Measurements from ENCODE around the gene ACO1. TPM values are rescaled to one million over a fixed set of nuclear protein-coding genes. Genes with fewer than 3 reads are reported as not detected.
A peak's percentile ranks its signal among the peaks of the same experiment; 100 is the strongest.

Gene ACO1
- total RNA-seq, 1 experiment from 2014 or later: 29.6 TPM

- H3K27me3 Mint-ChIP-seq (ENCODE audit: unreplicated experiment): no peaks in the 10 kb centered on the region
- H3K4me1 Mint-ChIP-seq (ENCODE audit: low read depth, unreplicated experiment): peaks cover 34% of the 10 kb centered on the region
- H3K27ac Mint-ChIP-seq (ENCODE audit: unreplicated experiment): peak overlapping the region; percentile 58
- CTCF ChIA-PET: interaction anchor here (0.6 to 2.1 kb wide), 5 partner anchors 11 to 145 kb away, joined by 3 to 16 read pairs (median 3); partner anchors contain the start of gene RIGI
- peaks cover 2% of the 10 kb centered on the region for H3K9me3 Mint-ChIP-seq (ENCODE audit: low read depth, unreplicated experiment)
- intact Hi-C loops (cut with micrococcal nuclease; ENCODE audit: unreplicated experiment): loop anchor here (10.0 kb wide), 1 partner anchor 98 kb away; the partner anchor contains the start of gene RIGI
- H3K36me3 Mint-ChIP-seq (ENCODE audit: insufficient read depth, unreplicated experiment): peaks cover 40% of the 10 kb centered on the region
- no TSS peak for BruUV-seq (replicated peaks)
- H3K4me3 Mint-ChIP-seq (ENCODE audit: low read depth, unreplicated experiment): no peak overlapping the region
- peak; percentile 7 for DNase-seq
- no peak for TF ChIP-seq CTCF (IDR thresholded peaks at IDR 0.05; ENCODE audit: unreplicated experiment)
Measured at GRCh38 chr9:32427111-32427873, 42.8 kb downstream of the ACO1 start.

GRCh38 chr9:32430720-32431119, 46.3 kb downstream of the ACO1 start:
- Mint-ChIP-seq H3K4me3 (ENCODE audit: low read depth, unreplicated experiment) (no peak overlapping the region), H3K9me3 (ENCODE audit: low read depth, unreplicated experiment) (no peaks in the 10 kb centered on the region), H3K27ac (ENCODE audit: unreplicated experiment) (peak overlapping the region; percentile 10), H3K36me3 (ENCODE audit: insufficient read depth, unreplicated experiment) (peaks cover 35% of the 10 kb centered on the region), H3K27me3 (ENCODE audit: unreplicated experiment) (no peaks in the 10 kb centered on the region), H3K4me1 (ENCODE audit: low read depth, unreplicated experiment) (peaks cover 23% of the 10 kb centered on the region)
- intact Hi-C loops (cut with micrococcal nuclease; ENCODE audit: unreplicated experiment): no loop called here
- CTCF ChIA-PET: interaction anchor here (0.7 to 1.5 kb wide), 2 partner anchors 52 to 54 kb away, joined by 4 to 7 read pairs; no protein-coding TSS in a partner anchor
- no peak for DNase-seq
- no TSS peak for BruUV-seq (replicated peaks)
- no peak for TF ChIP-seq CTCF (IDR thresholded peaks at IDR 0.05; ENCODE audit: unreplicated experiment)

- peaks cover 33% of the 10 kb centered on the region for H3K36me3 Mint-ChIP-seq (ENCODE audit: insufficient read depth, unreplicated experiment)
- H3K9me3 Mint-ChIP-seq (ENCODE audit: low read depth, unreplicated experiment): no peaks in the 10 kb centered on the region
- CTCF ChIA-PET: interaction anchor here (1.2 to 1.5 kb wide), 2 partner anchors 52 kb away, joined by 7 to 17 read pairs; no protein-coding TSS in a partner anchor
- intact Hi-C loops (cut with micrococcal nuclease; ENCODE audit: unreplicated experiment): no loop called here
- no peak for DNase-seq
- no peaks in the 10 kb centered on the region for H3K27me3 Mint-ChIP-seq (ENCODE audit: unreplicated experiment)
- no peak overlapping the region for H3K4me3 Mint-ChIP-seq (ENCODE audit: low read depth, unreplicated experiment)
- BruUV-seq (replicated peaks): no TSS peak
- TF ChIP-seq CTCF (IDR thresholded peaks at IDR 0.05; ENCODE audit: unreplicated experiment): no peak
- H3K27ac Mint-ChIP-seq (ENCODE audit: unreplicated experiment): peak overlapping the region; percentile 10
- H3K4me1 Mint-ChIP-seq (ENCODE audit: low read depth, unreplicated experiment): peaks cover 23% of the 10 kb centered on the region
Measured at GRCh38 chr9:32431196-32431595, 46.8 kb downstream of the ACO1 start.

GRCh38 chr9:32431940-32432555, 47.6 kb downstream of the ACO1 start:
- CTCF ChIA-PET: interaction anchor here (1.1 to 1.3 kb wide), 3 partner anchors 48 to 118 kb away, joined by 3 to 17 read pairs (median 4); partner anchors contain the start of gene ACO1
- intact Hi-C loops (cut with micrococcal nuclease; ENCODE audit: unreplicated experiment): loop anchor here (2.0 kb wide), 1 partner anchor 147 kb away; no protein-coding TSS in a partner anchor
- Mint-ChIP-seq H3K36me3 (ENCODE audit: insufficient read depth, unreplicated experiment) (peaks cover 26% of the 10 kb centered on the region), H3K4me3 (ENCODE audit: low read depth, unreplicated experiment) (no peak overlapping the region), H3K9me3 (ENCODE audit: low read depth, unreplicated experiment) (no peaks in the 10 kb centered on the region), H3K4me1 (ENCODE audit: low read depth, unreplicated experiment) (peaks cover 23% of the 10 kb centered on the region), H3K27me3 (ENCODE audit: unreplicated experiment) (no peaks in the 10 kb centered on the region), H3K27ac (ENCODE audit: unreplicated experiment) (peak overlapping the region; percentile 35)
- no TSS peak for BruUV-seq (replicated peaks)
- peak; percentile 57 for TF ChIP-seq CTCF (IDR thresholded peaks at IDR 0.05; ENCODE audit: unreplicated experiment)
- peak; percentile 43 for DNase-seq
